Right atrium auricular region (tissue), 2 donors: ENCODE data around the gene BRD3OS. TPM values are rescaled to one million over a fixed set of nuclear protein-coding genes. Genes with fewer than 3 reads are reported as not detected.

Experiments used
- DNase-seq: peaks from one replicate; pipeline ENCODE4 v3.0.0-alpha.2; 2019; ENCODE audit warnings: low spot score
- H3K27ac ChIP-seq, 2 donors: fragments of 200-600 bp; sonication (generic); 1 replicate in 1 of 2; 2 replicates in 1 of 2; pipeline ENCODE4 v1.5.1; 2016 to 2019
- H3K27me3 ChIP-seq, 2 donors: fragments of 200-600 bp; sonication (generic); one replicate each; pipeline versions ENCODE4 v1.5.1 to v1.6.0; 2017 to 2019
- H3K36me3 ChIP-seq: fragments of 200-600 bp; sonication (generic); one replicate; pipeline ENCODE4 v1.5.1; 2016
- H3K4me1 ChIP-seq, 2 donors: fragments of 200-600 bp; sonication (generic); one replicate each; pipeline versions ENCODE4 v1.5.1 to v1.6.0; 2017 to 2019
- H3K4me3 ChIP-seq, 2 donors: fragments of 200-600 bp; sonication (generic); 1 replicate in 1 of 2; 2 replicates in 1 of 2; pipeline ENCODE4 v1.5.1; 2017 to 2019; ENCODE audit warnings: mild to moderate bottlenecking in 1 of 2, moderate library complexity in 1 of 2
- H3K9me3 ChIP-seq, 2 donors: fragments of 200-600 bp; sonication (generic); one replicate each; pipeline ENCODE4 v1.5.1; 2019
- CTCF ChIP-seq, 2 donors: fragments of 200-600 bp; sonication (generic); IDR thresholded peaks; one replicate each; pipeline ENCODE4 v1.5.1; 2019; ENCODE audit warnings: antibody characterized with exemption in 2 of 2
- total RNA-seq, 2 donors: library from RNA; depleted of rRNA; stranded (reverse); fragments of >200 nt; gene quantifications; one replicate each; pipeline ENCODE4 v1.1.0, GENCODE V29; 2016

The BRD3OS gene
- total RNA-seq, 2 donors from 2014 or later = 7.8 to 11.2 TPM

- Histone ChIP-seq H3K27me3 (no peaks in the 10 kb centered on the region), H3K4me1 (no peaks in the 10 kb centered on the region), H3K9me3 (peaks cover 0 to 2% of the 10 kb centered on the region in 2 donors), H3K4me3 (no peak overlapping the region), H3K36me3 (peaks cover 58% of the 10 kb centered on the region), H3K27ac (no peak overlapping the region)
- no peak for TF ChIP-seq CTCF (IDR thresholded peaks at IDR 0.05)
- DNase-seq = no peak
Measured at GRCh38 chr9:134032456-134033222, 7.4 kb downstream of the BRD3OS start.

GRCh38 chr9:134033516-134034214, 8.4 kb downstream of the BRD3OS start:
- no peaks in the 10 kb centered on the region for H3K27me3 ChIP-seq
- no peak overlapping the region for H3K4me3 ChIP-seq
- TF ChIP-seq CTCF (IDR thresholded peaks at IDR 0.05) = no peak
- H3K9me3 ChIP-seq = peaks cover 0 to 12% of the 10 kb centered on the region in 2 donors
- no peaks in the 10 kb centered on the region for H3K4me1 ChIP-seq
- H3K27ac ChIP-seq = no peak overlapping the region
- DNase-seq = no peak
- peaks cover 65% of the 10 kb centered on the region for H3K36me3 ChIP-seq

- Histone ChIP-seq H3K4me3 (no peak overlapping the region), H3K27me3 (no peaks in the 10 kb centered on the region), H3K4me1 (no peaks in the 10 kb centered on the region), H3K27ac (no peak overlapping the region), H3K36me3 (peaks cover 73% of the 10 kb centered on the region), H3K9me3 (peaks cover 0 to 18% of the 10 kb centered on the region in 2 donors)
- TF ChIP-seq CTCF (IDR thresholded peaks at IDR 0.05) = no peak
- DNase-seq = no peak
Measured at GRCh38 chr9:134034215-134035040, 9.1 kb downstream of the BRD3OS start.

- DNase-seq = no peak
- Histone ChIP-seq H3K27me3 (no peaks in the 10 kb centered on the region), H3K4me3 (no peak overlapping the region), H3K9me3 (peaks cover 0 to 18% of the 10 kb centered on the region in 2 donors), H3K36me3 (peaks cover 82% of the 10 kb centered on the region), H3K4me1 (no peaks in the 10 kb centered on the region), H3K27ac (no peak overlapping the region)
- TF ChIP-seq CTCF (IDR thresholded peaks at IDR 0.05) = no peak
Measured at GRCh38 chr9:134035041-134036039, 10.1 kb downstream of the BRD3OS start.

DNA sequence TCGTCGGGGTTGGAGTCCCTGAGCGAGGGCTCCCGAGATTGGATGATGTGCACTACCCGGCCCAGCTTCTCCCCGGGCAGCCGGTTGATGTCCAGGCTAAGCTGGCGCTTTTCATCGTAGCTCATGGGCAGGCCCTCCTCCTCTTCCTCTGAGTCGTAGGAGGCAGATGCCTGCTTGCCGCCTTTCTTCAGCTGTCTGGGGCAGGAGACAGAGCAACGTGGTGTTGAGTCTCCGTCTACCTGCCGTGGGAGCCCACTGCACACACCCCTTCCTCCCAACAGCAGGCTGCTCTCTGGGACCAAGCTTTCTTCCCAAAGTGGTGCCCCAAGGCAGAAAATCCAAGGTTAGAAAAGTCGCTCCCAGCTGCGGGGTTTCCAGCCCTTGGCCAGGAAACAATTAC, 10.8 kb downstream of the BRD3OS start:
- Histone ChIP-seq H3K4me1 (peaks cover 0 to 6% of the 10 kb centered on the region in 2 donors), H3K27ac (no peak overlapping the region), H3K9me3 (peaks cover 0 to 18% of the 10 kb centered on the region in 2 donors), H3K27me3 (no peaks in the 10 kb centered on the region), H3K4me3 (no peak overlapping the region), H3K36me3 (peaks cover 87% of the 10 kb centered on the region)
- no peak for DNase-seq
- no peak for TF ChIP-seq CTCF (IDR thresholded peaks at IDR 0.05)
